Activated B cell treated with CpG ODN at 0.5 μM for 24 hours (primary cell): ENCODE measurements around the gene CD55. TPM values are rescaled to one million over a fixed set of nuclear protein-coding genes. Genes with fewer than 3 reads are reported as not detected.

Experiments used
- ATAC-seq: fragments of 200-7000 bp; cut with Tn5 transposase; one replicate; pipeline ENCODE4 v1.10.0; 2021; ENCODE audit warnings: low read depth, mild to moderate bottlenecking, moderate library complexity
- CTCF ChIA-PET: fragments of 350-600 bp; sonication (Branson Sonifier 250); formaldehyde crosslinking; loops from one replicate; lab custom pipeline; 2021; ENCODE audit warnings: antibody characterized with exemption; lab: Charles Lee
- POLR2A ChIA-PET: fragments of 350-600 bp; sonication (Branson Sonifier 250); formaldehyde crosslinking; loops from one replicate; lab custom pipeline; 2021; ENCODE audit warnings: antibody characterized with exemption; lab: Charles Lee
- DNase-seq: peaks from one replicate; pipeline ENCODE4 v3.0.0; 2022
- H3K27ac Mint-ChIP-seq: one replicate; pipeline ENCODE4 v1.8.0; 2020; ENCODE audit warnings: mixed read lengths
- H3K27me3 Mint-ChIP-seq: one replicate; pipeline ENCODE4 v1.8.0; 2021; ENCODE audit warnings: mixed read lengths
- H3K36me3 Mint-ChIP-seq: one replicate; pipeline ENCODE4 v1.8.0; 2021; ENCODE audit warnings: low read depth, mixed read lengths
- H3K4me1 Mint-ChIP-seq: one replicate; pipeline ENCODE4 v1.8.0; 2021; ENCODE audit warnings: mixed read lengths
- H3K4me3 Mint-ChIP-seq: one replicate; pipeline ENCODE4 v1.8.0; 2020; ENCODE audit warnings: mild to moderate bottlenecking, mixed read lengths
- H3K9me3 Mint-ChIP-seq: one replicate; pipeline ENCODE4 v1.8.0; 2020; ENCODE audit warnings: mixed read lengths
- intact Hi-C: fragments of 100-400 bp; cut with micrococcal nuclease; formaldehyde crosslinking; loops from one replicate; pipeline ENCODE4 v1.15.1; 2024
- total RNA-seq: library from RNA; stranded (reverse); gene quantifications from 2 replicates; pipeline ENCODE4 v1.2.3, GENCODE V29; 2022
- TF ChIP-seq, protein P1 (sequence below): fragments of 200-600 bp; IDR thresholded peaks from one replicate; pipeline ENCODE4 v1.8.0; 2022; ENCODE audit warnings: antibody characterized with exemption, mild to moderate bottlenecking

CD55 gene, protein sequence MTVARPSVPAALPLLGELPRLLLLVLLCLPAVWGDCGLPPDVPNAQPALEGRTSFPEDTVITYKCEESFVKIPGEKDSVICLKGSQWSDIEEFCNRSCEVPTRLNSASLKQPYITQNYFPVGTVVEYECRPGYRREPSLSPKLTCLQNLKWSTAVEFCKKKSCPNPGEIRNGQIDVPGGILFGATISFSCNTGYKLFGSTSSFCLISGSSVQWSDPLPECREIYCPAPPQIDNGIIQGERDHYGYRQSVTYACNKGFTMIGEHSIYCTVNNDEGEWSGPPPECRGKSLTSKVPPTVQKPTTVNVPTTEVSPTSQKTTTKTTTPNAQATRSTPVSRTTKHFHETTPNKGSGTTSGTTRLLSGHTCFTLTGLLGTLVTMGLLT
- total RNA-seq, result 90.9 and 91.1 TPM in 2 replicates

GRCh38 chr1:207321079-207321789 is at the start of gene CD55:
CD55 (plus strand) TSS chr1:207321678; CDS start chr1:207321766, 88 bp downstream.
- no peaks in the 10 kb centered on the region for H3K27me3 Mint-ChIP-seq
- ChIA-PET POLR2A (interaction anchor here (0.6 to 5.6 kb wide), 36 partner anchors 11 to 1547 kb away, joined by 3 to 260 read pairs (median 5); partner anchors contain the start of genes CR1, CR2 and PFKFB2), CTCF (interaction anchor here (0.6 to 4.3 kb wide), 14 partner anchors 9 to 242 kb away, joined by 3 to 32 read pairs (median 3); no protein-coding TSS in a partner anchor)
- ATAC-seq, result peak; percentile 87
- peaks cover 65% of the 10 kb centered on the region for H3K4me1 Mint-ChIP-seq
- H3K4me3 Mint-ChIP-seq, result peak within 1 kb of the TSS; percentile 94
- H3K9me3 Mint-ChIP-seq, result no peaks in the 10 kb centered on the region
- intact Hi-C loops, result loop anchor here (1.0 to 5.0 kb wide), 12 partner anchors 11 to 501 kb away; partner anchors contain the start of genes CR2 and PFKFB2
- TF ChIP-seq, protein P1, sequence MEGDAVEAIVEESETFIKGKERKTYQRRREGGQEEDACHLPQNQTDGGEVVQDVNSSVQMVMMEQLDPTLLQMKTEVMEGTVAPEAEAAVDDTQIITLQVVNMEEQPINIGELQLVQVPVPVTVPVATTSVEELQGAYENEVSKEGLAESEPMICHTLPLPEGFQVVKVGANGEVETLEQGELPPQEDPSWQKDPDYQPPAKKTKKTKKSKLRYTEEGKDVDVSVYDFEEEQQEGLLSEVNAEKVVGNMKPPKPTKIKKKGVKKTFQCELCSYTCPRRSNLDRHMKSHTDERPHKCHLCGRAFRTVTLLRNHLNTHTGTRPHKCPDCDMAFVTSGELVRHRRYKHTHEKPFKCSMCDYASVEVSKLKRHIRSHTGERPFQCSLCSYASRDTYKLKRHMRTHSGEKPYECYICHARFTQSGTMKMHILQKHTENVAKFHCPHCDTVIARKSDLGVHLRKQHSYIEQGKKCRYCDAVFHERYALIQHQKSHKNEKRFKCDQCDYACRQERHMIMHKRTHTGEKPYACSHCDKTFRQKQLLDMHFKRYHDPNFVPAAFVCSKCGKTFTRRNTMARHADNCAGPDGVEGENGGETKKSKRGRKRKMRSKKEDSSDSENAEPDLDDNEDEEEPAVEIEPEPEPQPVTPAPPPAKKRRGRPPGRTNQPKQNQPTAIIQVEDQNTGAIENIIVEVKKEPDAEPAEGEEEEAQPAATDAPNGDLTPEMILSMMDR, result no peak
- peaks cover 28% of the 10 kb centered on the region for H3K36me3 Mint-ChIP-seq
- peak within 1 kb of the TSS; percentile 100 for H3K27ac Mint-ChIP-seq
- peak; percentile 94 for DNase-seq

DNA sequence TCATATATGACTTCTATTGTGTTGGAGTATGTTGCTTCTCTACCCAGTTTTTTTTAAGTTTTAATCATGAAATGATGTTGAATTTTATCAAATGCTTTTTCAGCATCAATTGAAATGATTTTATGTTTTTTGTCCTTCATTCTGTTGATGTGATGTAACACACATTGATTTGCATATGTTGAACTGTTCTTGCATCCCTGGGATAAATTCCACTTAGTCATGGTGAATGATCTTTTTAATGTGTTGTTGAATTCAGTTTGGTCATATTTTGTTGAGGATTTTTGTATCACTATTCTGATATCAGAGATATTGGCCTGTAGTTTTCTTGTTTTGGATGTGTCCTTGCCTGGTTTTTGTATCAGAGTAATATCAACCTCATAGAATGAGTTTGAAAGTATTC is 46.6 kb upstream of the CD55 start:
- H3K27ac Mint-ChIP-seq, result no peak overlapping the region
- DNase-seq (no peak), ATAC-seq (no peak)
- H3K4me3 Mint-ChIP-seq, result no peak overlapping the region
- CTCF ChIA-PET, result no interaction called here
- TF ChIP-seq, protein P1, result no peak
- no peaks in the 10 kb centered on the region for H3K27me3 Mint-ChIP-seq
- H3K9me3 Mint-ChIP-seq, result peaks cover 5% of the 10 kb centered on the region
- H3K36me3 Mint-ChIP-seq, result no peaks in the 10 kb centered on the region
- intact Hi-C loops, result no loop called here
- POLR2A ChIA-PET, result no interaction called here
- H3K4me1 Mint-ChIP-seq, result peaks cover 12% of the 10 kb centered on the region

DNA sequence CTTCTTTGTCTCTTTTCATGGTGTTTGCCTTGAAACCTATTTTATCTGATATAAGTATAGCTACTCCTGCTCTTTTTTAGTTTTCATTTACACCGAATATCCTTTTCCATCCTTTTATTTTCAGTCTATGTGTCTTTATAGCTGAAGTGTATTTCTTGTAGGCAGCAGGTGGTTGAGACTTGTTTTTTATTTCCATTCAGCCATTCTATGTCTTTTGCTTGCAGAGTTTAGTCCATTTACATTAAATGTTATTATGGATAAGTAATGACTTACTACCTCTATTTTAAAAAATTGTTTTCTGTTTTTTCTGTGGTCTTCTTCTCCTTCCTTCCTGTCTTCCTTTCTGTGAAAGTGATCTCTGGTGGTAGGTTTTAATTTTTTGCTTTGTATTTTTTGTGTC is 45.0 kb upstream of the CD55 start:
- intact Hi-C loops, result no loop called here
- TF ChIP-seq, protein P1, result no peak
- Mint-ChIP-seq H3K9me3 (peaks cover 5% of the 10 kb centered on the region), H3K27me3 (no peaks in the 10 kb centered on the region), H3K4me3 (no peak overlapping the region), H3K36me3 (no peaks in the 10 kb centered on the region), H3K4me1 (peaks cover 27% of the 10 kb centered on the region), H3K27ac (no peak overlapping the region)
- POLR2A ChIA-PET, result no interaction called here
- DNase-seq (no peak), ATAC-seq (no peak)
- CTCF ChIA-PET, result no interaction called here

- no peaks in the 10 kb centered on the region for H3K36me3 Mint-ChIP-seq
- ChIA-PET CTCF (no interaction called here), POLR2A (no interaction called here)
- H3K27me3 Mint-ChIP-seq, result no peaks in the 10 kb centered on the region
- no peak for ATAC-seq
- H3K27ac Mint-ChIP-seq, result no peak overlapping the region
- TF ChIP-seq, protein P1, result no peak
- no peak for DNase-seq
- H3K4me3 Mint-ChIP-seq, result no peak overlapping the region
- intact Hi-C loops, result no loop called here
- peaks cover under 1% of the 10 kb centered on the region for H3K9me3 Mint-ChIP-seq
- H3K4me1 Mint-ChIP-seq, result peaks cover 34% of the 10 kb centered on the region
Measured at GRCh38 chr1:207277241-207277640, 44.2 kb upstream of the CD55 start.

DNA sequence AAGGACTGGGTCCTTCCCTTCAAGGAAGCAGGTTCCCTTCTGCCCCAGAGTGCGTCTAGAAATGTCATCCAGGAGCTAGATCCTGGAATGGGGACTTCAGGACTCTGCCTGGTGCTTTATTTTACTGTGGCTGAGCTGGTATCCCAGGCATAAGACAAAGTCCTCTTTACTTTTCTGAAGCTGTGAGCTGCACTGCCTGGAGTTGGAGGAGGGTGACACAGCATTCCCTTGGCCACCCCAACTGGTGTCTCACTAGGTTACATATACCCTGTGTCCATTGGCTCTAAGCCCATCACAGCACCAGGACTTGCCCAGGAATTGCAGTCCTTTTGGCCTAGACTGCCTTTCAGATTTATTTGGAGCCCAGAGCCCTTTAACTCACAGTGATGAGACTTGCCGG is 41.8 kb upstream of the CD55 start:
- Mint-ChIP-seq H3K4me3 (no peak overlapping the region), H3K9me3 (no peaks in the 10 kb centered on the region), H3K27ac (no peak overlapping the region), H3K27me3 (no peaks in the 10 kb centered on the region), H3K4me1 (peaks cover 45% of the 10 kb centered on the region), H3K36me3 (no peaks in the 10 kb centered on the region)
- ChIA-PET CTCF (no interaction called here), POLR2A (no interaction called here)
- TF ChIP-seq, protein P1, result no peak
- ATAC-seq (no peak), DNase-seq (no peak)
- intact Hi-C loops, result no loop called here
